Left lung (tissue), 10 donors: ENCODE measurements around the gene RPL32. TPM values are rescaled to one million over a fixed set of nuclear protein-coding genes. Genes with fewer than 3 reads are reported as not detected.
"Not testable (repeated sequence)": the region's sequence is repeated elsewhere in the genome, so short reads cannot be mapped to it uniquely, and the experiment has no call there.

Source experiments
- ATAC-seq: fragments of 200-7000 bp; cut with Tn5 transposase; one replicate; pipeline ENCODE4 v1.9.1; 2020; ENCODE audit warnings: moderate library complexity
- DNase-seq, 4 donors: peaks; one replicate each; pipeline ENCODE4 v3.0.0-alpha.2; 2013 to 2020
- H3K27ac ChIP-seq, 2 donors: fragments of 200-600 bp; sonication (generic) in 1 of 2; one replicate each; pipeline versions ENCODE4 v1.5.0 to v1.8.0; 2020 to 2021
- H3K27me3 ChIP-seq, 2 donors: fragments of 200-600 bp; sonication (generic) in 1 of 2; one replicate each; pipeline versions ENCODE4 v1.5.0 to v1.8.0; 2020 to 2021
- H3K36me3 ChIP-seq, 2 donors: fragments of 200-600 bp; sonication (generic) in 1 of 2; one replicate each; pipeline versions ENCODE4 v1.5.0 to v1.8.0; 2020 to 2021
- H3K4me1 ChIP-seq, 2 donors: fragments of 200-600 bp; one replicate each; pipeline ENCODE4 v1.8.0; 2021
- H3K4me3 ChIP-seq, 2 donors: fragments of 200-600 bp; sonication (generic) in 1 of 2; one replicate each; pipeline versions ENCODE4 v1.5.0 to v1.8.0; 2020 to 2021; ENCODE audit warnings: mild to moderate bottlenecking in 1 of 2
- H3K9me3 ChIP-seq, 2 donors: fragments of 200-600 bp; sonication (generic) in 1 of 2; one replicate each; pipeline versions ENCODE4 v1.5.0 to v1.8.0; 2020 to 2021
- CTCF ChIP-seq, 2 donors: fragments of 200-600 bp; sonication (generic) in 1 of 2; IDR thresholded peaks; one replicate each; pipeline versions ENCODE4 v1.5.0 to v1.8.0; 2021; ENCODE audit warnings: antibody characterized with exemption in 2 of 2
- intact Hi-C, 2 donors: fragments of 100-400 bp; cut with DNase I; formaldehyde crosslinking; loops; one replicate each; pipeline versions ENCODE4 v1.11.2 to v1.14.2; 2022
- polyA plus RNA-seq, 6 donors: library from polyadenylated mRNA; unstranded; fragments of 120-200 nt; gene quantifications; one replicate each; pipeline ENCODE4 v1.2.1, GENCODE V29; 2013; ENCODE audit not compliant: insufficient read length in 6 of 6
- total RNA-seq, 2 donors: library from RNA; stranded (reverse); fragmentation: NEBNext Ultra II Directional; extraction: Animal tissue kit (Norgen Biotek cat#: 25700); gene quantifications; one replicate each; pipeline ENCODE4 v1.2.1, GENCODE V29; 2021
- donor health status: DM: no; HTN: yes; CAD: no.
- donor health status: DM: no; HTN: no; CAD: no.

RPL32 gene
- total and polyA plus RNA-seq, 8 donors: 1,223 to 2,940 (median 2,469) TPM

DNA sequence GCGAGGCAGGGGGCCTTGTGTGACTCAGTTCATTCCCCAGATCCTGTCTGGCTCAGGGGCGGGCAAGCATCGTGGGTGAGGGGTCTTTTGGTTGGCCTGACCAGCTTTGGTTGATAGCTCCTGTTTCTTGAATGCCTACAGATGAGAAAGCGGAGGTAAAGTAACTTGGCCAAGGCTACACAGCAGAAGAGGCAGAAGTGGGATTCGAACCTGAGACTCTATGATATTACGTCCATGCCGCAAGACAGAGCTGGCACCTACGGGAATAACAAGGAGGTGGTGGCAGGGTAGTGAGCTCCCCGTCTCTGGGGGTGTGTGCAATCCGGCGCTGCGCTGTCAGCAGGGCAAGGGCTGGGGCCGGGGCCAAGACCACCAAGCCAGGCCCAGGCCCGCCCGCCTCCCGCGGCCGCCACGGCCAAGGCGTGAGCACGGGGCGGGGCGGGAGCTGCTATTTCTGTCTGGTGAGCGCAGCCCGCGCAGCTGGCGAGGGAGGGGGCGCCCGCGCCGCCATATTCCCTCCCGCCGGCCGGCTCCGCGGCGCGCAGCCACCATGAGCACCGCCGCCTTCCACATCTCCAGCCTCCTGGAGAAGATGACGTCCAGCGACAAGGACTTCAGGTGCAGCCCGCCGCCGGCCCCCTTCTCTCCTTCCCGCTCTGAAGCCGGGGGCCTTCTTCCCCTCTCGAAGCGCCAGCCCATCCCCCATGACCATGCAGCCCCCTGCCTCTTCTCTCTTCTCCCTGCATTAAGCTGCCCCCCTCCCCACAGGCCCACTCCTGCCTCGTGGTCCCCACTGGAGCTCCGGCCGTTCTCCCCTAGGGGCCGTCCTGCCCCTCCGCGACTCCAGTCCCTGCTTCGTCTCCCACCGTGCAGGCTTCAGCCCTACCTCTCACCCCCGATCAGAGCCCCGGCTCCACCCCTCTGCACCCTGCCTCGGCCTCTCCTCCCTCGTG lies 44.9 kb downstream of the RPL32 start, which contains the start of gene CAND2:
TSS of gene CAND2 (plus strand) at position 510 of the 953 bp plus-strand sequence. CDS start at position 551, 41 bp downstream.
- no peak for TF ChIP-seq CTCF (IDR thresholded peaks at IDR 0.05)
- Histone ChIP-seq H3K9me3 (no peaks in the 10 kb centered on the region), H3K4me3 (peak within 1 kb of the TSS; percentile 49), H3K36me3 (no peaks in the 10 kb centered on the region), H3K4me1 (peaks cover 0 to 4% of the 10 kb centered on the region in 2 donors), H3K27me3 (peaks cover 0 to 28% of the 10 kb centered on the region in 2 donors), H3K27ac (peak within 1 kb of the TSS; percentile 19 to 37)
- ATAC-seq: peak; percentile 92
- intact Hi-C loops: no loop called here
- DNase-seq: peak; percentile 57 to 84 (median 74)

DNA sequence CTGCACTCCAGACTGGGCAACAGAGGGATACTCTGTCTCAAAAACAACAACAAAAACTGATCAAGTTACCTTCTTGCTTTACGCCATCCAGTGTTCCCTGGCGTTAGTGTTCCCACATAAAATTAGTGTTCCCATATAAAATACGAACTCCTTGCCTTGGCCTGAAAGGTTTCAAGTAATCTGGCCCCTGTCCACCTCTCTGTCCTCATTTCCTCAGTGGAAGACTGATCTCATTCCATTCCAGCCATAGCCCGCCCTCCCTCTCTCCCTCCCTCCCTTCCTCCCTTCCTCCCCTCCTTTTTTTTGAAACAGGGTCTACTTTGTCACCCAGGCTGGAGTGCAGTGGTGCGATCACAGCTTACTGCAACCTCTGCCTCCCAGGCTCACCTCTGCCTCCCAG lies 47.7 kb downstream of the RPL32 start:
- DNase-seq (no peak), ATAC-seq (no peak)
- H3K4me1 ChIP-seq: peaks cover 0 to 4% of the 10 kb centered on the region in 2 donors
- no peaks in the 10 kb centered on the region for H3K9me3 ChIP-seq
- TF ChIP-seq CTCF (IDR thresholded peaks at IDR 0.05): no peak
- intact Hi-C loops: no loop called here
- H3K4me3 ChIP-seq: no peak overlapping the region
- peaks cover 0 to 28% of the 10 kb centered on the region in 2 donors for H3K27me3 ChIP-seq
- H3K27ac ChIP-seq: no peak overlapping the region
- no peaks in the 10 kb centered on the region for H3K36me3 ChIP-seq

DNA sequence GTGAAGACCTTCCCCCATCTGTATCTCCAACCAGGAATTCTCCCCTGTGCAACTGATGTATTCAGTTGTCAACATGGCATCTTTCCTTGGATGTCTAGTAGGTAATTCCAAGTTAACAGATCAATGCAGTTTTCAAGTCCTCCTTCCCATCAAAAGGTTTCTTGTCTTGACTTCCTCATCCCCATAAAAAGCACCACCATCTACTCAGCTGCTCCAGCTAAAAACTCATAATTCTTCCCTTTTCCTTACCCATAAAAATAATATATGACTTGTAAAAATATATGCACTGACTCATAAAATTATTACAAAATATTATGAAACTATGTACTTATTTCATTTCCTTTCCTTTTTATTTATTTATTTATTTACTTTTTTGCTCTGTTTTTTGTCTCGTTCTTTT lies 49.9 kb downstream of the RPL32 start:
- no peak for DNase-seq

GRCh38 chr3:12787967-12788690 lies 53.2 kb downstream of the RPL32 start:
- H3K9me3 ChIP-seq, H3K4me3 ChIP-seq, H3K4me1 ChIP-seq, intact Hi-C loops, ATAC-seq, H3K36me3 ChIP-seq, DNase-seq, H3K27me3 ChIP-seq, H3K27ac ChIP-seq: not testable (repeated sequence)

More for the DNA sequence above, 49.9 kb downstream of the RPL32 start:
- no peak for TF ChIP-seq CTCF (IDR thresholded peaks at IDR 0.05)
- Histone ChIP-seq H3K27ac (no peak overlapping the region), H3K4me1 (peaks cover 0 to 1% of the 10 kb centered on the region in 2 donors), H3K27me3 (peaks cover 0 to 15% of the 10 kb centered on the region in 2 donors), H3K4me3 (no peak overlapping the region), H3K36me3 (no peaks in the 10 kb centered on the region), H3K9me3 (no peaks in the 10 kb centered on the region)
- ATAC-seq: no peak
- intact Hi-C loops: no loop called here

- H3K4me1 ChIP-seq, intact Hi-C loops: not testable (repeated sequence)
These were observed 54.0 kb downstream of the RPL32 start for GRCh38 chr3:12787346-12787745.

More at GRCh38 chr3:12787346-12787745, 54.0 kb downstream of the RPL32 start:
- H3K4me3 ChIP-seq, DNase-seq, H3K36me3 ChIP-seq, H3K27ac ChIP-seq, H3K9me3 ChIP-seq, H3K27me3 ChIP-seq, ATAC-seq: not testable (repeated sequence)
- peak in 1 of 2 donors; percentile 49 for TF ChIP-seq CTCF (IDR thresholded peaks at IDR 0.05)
